ENCODE measurements around the gene MAGED4.

DNA sequence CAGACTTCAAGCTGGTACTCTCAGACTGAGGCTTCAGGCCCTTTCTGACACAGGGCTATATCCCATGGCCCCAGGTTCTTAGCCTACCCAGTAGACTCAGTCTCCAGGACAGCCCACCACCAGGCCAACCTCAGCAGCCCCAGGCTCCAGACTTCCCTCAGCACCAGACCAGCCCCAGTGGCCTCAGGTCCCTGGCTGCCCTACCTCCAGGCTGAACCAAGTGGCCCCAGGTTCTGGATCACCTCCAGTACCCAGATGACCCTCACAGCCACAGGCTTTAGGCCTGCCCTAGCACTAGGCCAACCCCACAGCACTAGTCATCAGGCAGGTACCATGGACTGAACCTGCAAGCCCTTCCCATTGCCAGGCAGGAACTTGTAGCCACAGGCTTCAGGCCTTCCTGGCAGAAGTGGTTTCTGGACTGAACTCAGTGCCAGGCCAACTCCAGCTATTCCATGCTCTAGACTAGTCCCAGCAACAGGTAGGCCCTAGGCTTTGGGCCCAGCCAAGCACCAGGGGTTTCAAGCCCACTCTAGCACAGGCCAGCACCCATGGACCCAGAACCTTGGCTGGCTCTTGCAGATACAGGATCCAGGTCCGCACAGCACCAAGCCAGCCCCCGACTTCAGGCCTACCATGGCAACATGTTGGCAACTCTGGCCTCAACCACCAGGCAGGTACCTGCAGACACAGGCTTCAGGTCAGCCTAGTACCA, 45.7 kb upstream of the MAGED4 start:
- TF ChIP-seq, protein P1, sequence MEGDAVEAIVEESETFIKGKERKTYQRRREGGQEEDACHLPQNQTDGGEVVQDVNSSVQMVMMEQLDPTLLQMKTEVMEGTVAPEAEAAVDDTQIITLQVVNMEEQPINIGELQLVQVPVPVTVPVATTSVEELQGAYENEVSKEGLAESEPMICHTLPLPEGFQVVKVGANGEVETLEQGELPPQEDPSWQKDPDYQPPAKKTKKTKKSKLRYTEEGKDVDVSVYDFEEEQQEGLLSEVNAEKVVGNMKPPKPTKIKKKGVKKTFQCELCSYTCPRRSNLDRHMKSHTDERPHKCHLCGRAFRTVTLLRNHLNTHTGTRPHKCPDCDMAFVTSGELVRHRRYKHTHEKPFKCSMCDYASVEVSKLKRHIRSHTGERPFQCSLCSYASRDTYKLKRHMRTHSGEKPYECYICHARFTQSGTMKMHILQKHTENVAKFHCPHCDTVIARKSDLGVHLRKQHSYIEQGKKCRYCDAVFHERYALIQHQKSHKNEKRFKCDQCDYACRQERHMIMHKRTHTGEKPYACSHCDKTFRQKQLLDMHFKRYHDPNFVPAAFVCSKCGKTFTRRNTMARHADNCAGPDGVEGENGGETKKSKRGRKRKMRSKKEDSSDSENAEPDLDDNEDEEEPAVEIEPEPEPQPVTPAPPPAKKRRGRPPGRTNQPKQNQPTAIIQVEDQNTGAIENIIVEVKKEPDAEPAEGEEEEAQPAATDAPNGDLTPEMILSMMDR (IDR thresholded peaks at IDR 0.05; ENCODE audit: poor library complexity, severe bottlenecking) = no peak
- no peak for TF ChIP-seq EZH2 (IDR thresholded peaks at IDR 0.05; ENCODE audit: borderline replicate concordance, insufficient read depth, low read length, poor library complexity, severe bottlenecking)
- TF ChIP-seq REST (IDR thresholded peaks at IDR 0.05; ENCODE audit: borderline replicate concordance) = no peak
- no peak for TF ChIP-seq EP300 (conservative IDR thresholded peaks at IDR 0.05; ENCODE audit: poor library complexity, severe bottlenecking)
- no peak for TF ChIP-seq RAD21 (conservative IDR thresholded peaks at IDR 0.05)
- no peak for TF ChIP-seq MXI1 (conservative IDR thresholded peaks at IDR 0.05; ENCODE audit: poor library complexity, severe bottlenecking)
- TF ChIP-seq POLR2AphosphoS5 (IDR thresholded peaks at IDR 0.05) = no peak
- TF ChIP-seq SMC3 (conservative IDR thresholded peaks at IDR 0.05; ENCODE audit: poor library complexity) = no peak
- no peak for TF ChIP-seq TAF1 (IDR thresholded peaks at IDR 0.05; ENCODE audit: low read depth)
